NK-92 (cell line): ENCODE measurements around the gene DNAI7.

Experiments
- DNase-seq: peaks from one replicate; lab custom pipeline; 2025; ENCODE audit not compliant: unreplicated experiment; lab: John Stamatoyannopoulos, UW

The DNAI7 gene

DNA sequence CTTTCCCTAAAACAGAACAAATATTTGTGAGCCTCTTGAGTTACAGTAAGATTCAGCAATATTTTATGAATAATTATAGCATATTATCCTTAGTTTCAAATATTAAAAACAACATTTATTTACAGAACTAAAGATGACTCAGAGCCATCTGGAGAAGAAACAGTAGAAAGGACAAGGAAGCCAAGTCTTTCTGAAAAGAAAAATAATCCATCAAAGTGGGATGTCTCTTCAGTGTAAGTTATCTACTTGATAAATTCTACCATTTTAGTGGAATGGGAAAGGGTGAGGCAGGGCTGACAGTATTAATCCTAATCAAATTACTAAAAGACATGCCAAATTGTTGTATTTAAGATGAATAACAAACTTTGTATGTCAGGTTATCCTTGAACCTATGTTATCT, 88.1 kb downstream of the DNAI7 start:
- DNase-seq = no peak

GRCh38 chr12:25102402-25102801, 92.6 kb downstream of the DNAI7 start:
- no peak for DNase-seq

GRCh38 chr12:25101092-25101445, 93.9 kb downstream of the DNAI7 start:
- DNase-seq = no peak

DNA sequence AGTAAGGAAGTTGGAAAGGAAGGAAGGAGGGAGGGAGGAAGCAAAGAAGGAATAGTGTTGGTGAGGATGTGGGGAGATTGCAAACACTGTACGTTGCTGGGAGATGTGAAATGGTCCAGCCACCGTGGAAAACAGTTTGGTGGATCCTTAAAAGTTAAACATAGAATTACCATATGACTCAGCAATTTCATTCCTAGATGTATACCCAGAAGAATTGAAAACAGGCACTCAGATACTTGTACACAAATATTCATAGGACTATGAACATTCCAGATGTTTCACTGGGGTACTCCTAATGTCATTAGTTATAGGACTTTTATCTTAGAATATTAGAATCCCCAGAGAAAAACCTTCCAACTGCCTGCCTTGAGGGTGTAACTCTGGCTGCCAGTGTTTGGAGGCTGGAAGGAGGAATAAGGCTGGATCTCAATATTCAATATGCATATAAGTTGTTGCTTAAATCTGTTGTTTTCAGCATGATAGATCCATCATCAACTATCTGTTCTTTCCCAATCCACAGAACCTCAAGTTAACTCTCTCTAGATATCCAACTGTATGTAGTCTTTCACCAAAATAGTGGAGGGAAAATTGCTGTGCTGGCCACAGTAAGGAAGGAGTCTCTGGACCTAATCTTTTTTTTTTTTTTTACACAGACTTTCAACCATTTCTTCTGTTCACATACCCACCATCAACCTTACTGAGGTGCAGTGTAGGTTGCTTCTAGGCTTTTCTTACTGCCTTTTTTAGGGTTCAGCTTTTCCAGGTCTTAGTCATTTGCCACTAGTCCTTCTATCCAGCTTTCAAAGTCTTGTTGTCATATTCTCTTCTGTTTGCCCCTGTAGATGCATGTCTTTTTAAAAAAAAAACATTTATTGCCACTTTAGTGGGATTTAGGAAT, 94.5 kb downstream of the DNAI7 start:
- no peak for DNase-seq

DNA sequence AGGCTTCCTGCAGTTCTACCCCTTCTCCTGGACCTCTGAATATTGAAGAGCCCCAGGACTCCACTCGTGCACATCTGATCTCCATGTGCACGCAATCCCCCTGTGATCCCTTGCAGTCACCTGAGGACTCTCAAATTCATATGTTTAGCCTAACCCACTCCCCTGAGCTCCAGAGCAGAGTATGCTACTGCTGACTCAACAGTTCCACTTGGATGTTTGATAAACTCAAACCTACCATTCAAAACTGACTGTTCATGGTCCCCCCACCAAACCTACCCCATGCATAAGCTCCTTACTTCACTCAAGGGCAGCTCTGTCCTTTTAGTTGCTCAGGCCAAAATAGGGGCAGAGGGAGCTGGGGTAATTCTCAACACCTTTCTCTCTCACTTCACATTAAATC, 96.0 kb downstream of the DNAI7 start:
- no peak for DNase-seq

GRCh38 chr12:25089738-25090137, 105.2 kb downstream of the DNAI7 start:
- DNase-seq = no peak

DNA sequence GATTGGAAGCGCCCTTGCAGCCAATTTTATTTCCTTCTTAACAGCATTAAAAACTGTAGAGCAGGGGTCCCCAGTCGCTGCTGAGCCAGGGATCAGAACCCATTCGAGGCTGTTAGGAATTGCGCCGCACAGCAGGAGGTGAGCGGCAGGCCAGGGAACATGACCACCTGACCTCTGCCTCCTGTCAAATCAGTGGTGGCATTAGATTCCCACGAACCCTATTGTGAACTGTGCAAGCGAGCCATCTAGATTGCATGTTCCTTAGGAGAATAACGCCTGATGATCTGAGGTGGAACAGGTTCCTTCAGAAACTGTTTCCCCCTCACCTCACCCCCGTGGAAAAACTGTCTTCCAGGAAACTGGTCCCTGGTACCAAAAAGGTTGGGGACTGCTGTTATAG, 107.4 kb downstream of the DNAI7 start:
- DNase-seq = no peak

GRCh38 chr12:25084816-25085215, 110.1 kb downstream of the DNAI7 start:
- no peak for DNase-seq

GRCh38 chr12:25083211-25083610, 111.7 kb downstream of the DNAI7 start:
- no peak for DNase-seq

DNA sequence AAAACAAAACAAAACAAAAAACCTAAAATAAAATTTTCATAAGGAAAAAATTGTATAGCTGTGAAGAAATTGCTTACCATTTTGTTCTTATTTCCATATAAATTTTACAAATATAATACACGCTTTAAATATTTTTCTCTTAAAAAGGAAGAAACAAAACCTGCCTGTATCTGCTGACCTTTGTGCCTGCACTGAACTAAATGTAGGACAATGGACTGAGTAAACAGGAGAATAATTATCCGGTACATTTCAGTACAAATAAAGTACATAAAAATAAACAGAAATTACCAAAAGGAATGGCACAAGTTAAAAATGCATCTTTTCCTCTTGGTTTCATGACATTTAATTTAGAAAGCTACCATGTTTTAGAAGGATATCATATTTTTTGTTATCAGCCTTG, 112.3 kb downstream of the DNAI7 start:
- DNase-seq = no peak

DNA sequence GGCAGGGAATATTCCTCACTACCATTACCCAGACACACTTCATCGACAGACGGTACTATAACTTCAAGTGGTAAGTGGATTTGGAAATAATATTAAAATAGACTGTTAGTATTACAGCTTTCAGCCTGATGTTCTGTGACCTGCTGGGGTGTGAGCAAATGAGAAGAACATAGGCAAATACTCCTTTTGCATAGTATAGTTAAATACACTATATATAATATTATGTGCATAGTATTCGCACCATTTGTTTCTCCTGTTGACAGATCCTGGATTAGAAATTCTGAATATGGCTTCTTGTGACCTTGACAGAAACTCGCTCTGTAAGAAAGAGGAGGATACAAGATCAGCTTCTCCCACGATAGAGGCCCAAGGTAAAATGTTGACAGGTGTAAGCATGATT, 115.6 kb downstream of the DNAI7 start:
- DNase-seq = no peak

DNA sequence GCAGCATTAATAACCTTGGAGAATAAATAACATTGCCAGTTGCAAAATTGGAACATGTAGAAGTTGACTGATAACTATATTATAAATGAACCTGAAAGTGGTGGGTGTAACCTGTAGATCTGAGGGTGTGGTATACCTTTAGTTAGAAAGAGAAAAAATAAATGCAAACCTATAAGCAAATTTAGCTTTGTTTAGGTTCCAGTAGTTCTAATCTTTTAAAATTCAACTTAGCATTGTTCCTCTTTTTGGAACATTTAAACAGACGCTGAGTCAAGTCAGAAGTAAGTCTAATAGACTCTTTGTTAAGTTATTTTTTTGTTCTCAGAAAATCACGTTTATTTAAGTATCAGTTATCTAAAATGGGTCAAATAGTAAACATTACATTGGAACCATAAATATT, 120.0 kb downstream of the DNAI7 start:
- DNase-seq = no peak

GRCh38 chr12:25074113-25074512, 120.8 kb downstream of the DNAI7 start:
- DNase-seq = no peak

- DNase-seq = no peak
Measured at GRCh38 chr12:25072906-25073650, 121.9 kb downstream of the DNAI7 start.

DNA sequence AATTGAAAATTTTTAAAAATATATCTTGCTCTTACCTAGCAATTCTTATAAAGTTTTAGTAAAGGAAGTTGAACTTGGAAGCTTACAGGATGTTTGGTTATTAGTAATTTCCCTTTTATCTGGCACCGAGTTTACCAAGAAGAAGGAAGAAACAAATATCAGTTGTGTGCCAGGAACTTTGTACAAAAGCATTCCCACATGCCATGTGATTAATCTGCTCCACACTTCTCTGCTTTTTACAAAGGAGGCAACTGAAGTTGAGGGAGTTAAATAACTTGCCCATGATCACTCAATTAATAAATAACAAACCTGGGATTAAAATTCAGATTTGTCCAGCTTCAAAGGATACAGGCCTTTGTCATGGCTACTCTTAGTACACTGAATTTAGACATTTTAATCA, 123.6 kb downstream of the DNAI7 start:
- no peak for DNase-seq

- DNase-seq = no peak
Measured at GRCh38 chr12:25069224-25069623, 125.7 kb downstream of the DNAI7 start.

DNA sequence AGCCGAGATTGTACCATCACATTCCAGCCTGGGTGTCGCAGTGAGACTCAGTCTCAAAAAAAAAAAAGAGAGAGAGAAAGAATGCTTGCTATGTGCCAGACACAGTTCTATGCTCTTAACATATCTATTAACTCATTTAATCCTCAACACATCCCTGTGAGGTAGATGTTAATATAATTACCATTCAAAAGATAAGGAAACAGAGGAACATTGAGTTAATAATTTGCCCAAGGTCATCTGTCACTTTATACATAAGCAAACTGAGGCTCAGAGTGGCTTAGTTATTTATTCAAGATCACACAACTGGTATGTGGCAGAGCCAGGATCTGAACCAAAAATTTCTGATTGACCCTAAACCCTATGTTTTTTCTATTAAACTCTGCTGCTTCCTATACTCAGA, 129.9 kb downstream of the DNAI7 start:
- no peak for DNase-seq

- no peak for DNase-seq
Measured at GRCh38 chr12:25063873-25064628, 130.9 kb downstream of the DNAI7 start.

DNA sequence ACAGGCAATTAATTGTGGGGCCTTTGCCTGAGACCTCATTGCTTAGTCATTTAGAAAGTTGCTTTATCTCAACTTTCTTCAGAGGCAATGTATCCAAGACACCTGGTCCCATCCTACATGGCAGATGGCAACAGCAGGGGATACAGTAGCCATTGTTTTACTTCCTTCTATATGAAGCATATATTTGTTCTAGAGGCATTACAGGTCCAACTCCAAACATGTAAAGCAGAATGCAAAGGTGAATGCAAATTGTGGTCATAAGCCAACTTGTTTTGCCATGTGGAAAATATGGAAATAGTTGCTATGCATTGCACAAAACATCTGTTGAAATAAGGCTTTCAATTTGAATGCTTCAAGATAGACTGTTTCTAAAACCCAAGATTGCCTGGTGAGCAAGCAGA, 136.3 kb downstream of the DNAI7 start:
- DNase-seq = no peak
